HEK293 (cell line): ENCODE measurements around the gene SLC38A10.

ENCODE experiments used
- CTCF ChIA-PET: fragments of 350-600 bp; formaldehyde crosslinking; extraction: SDS; loops from one replicate; lab custom pipeline; 2021; ENCODE audit warnings: antibody characterized with exemption; lab: Yijun Ruan, JAX
- POLR2A ChIA-PET: fragments of 300-600 bp; formaldehyde crosslinking; extraction: SDS; loops from one replicate; lab custom pipeline; 2020; ENCODE audit warnings: antibody characterized with exemption, inconsistent platforms; lab: Yijun Ruan, JAX
- H3K27ac ChIP-seq: fragments of 200-500 bp; sonication (Bioruptor generic); 2 replicates; pipeline ENCODE4 v1.5.1; 2014; ENCODE audit warnings: low read depth, low read length, control low read depth, inconsistent platforms; ENCODE audit errors: extremely low read depth
- H3K36me3 ChIP-seq, 2 experiments: fragments of 200-500 bp in 1 of 2; sonication (Bioruptor generic) in 1 of 2; 1 replicate in 1 of 2; 2 replicates in 1 of 2; pipeline ENCODE4 v1.5.1; 2014 to 2017; ENCODE audit warnings: inconsistent platforms in 2 of 2, low read length in 2 of 2; ENCODE audit not compliant: control insufficient read depth in 2 of 2, insufficient read depth in 1 of 2
- H3K4me1 ChIP-seq: fragments of 200-500 bp; sonication (Bioruptor generic); 2 replicates; pipeline ENCODE4 v1.5.1; 2014; ENCODE audit warnings: mild to moderate bottlenecking, low read length, inconsistent platforms; ENCODE audit not compliant: control insufficient read depth, insufficient read depth
- H3K4me3 ChIP-seq: 2 replicates; pipeline ENCODE4 v1.5.1; 2011; ENCODE audit warnings: low read depth, mild to moderate bottlenecking, control low read depth, low read length, moderate library complexity
- H3K9me3 ChIP-seq: fragments of 200-500 bp; sonication (Bioruptor generic); 2 replicates; pipeline ENCODE4 v1.5.1; 2014; ENCODE audit warnings: low read depth, low read length, inconsistent platforms; ENCODE audit not compliant: control insufficient read depth, insufficient read depth
- FEZF1 ChIP-seq: fragments of 450-650 bp; formaldehyde crosslinking; IDR thresholded peaks from 2 replicates; pipeline ENCODE4 v1.5.1; 2016; ENCODE audit warnings: missing biosample characterization, missing genetic modification characterization
- HOXC10 ChIP-seq: sonication (generic); formaldehyde crosslinking; IDR thresholded peaks from 2 replicates; pipeline ENCODE4 v1.8.1; 2023; ENCODE audit warnings: mild to moderate bottlenecking, missing genetic modification reagents
- PRDM1 ChIP-seq: fragments of 450-650 bp; formaldehyde crosslinking; IDR thresholded peaks from 2 replicates; pipeline ENCODE4; 2016; ENCODE audit warnings: missing biosample characterization, missing genetic modification characterization
- TSHZ1 ChIP-seq: fragments of 450-650 bp; formaldehyde crosslinking; IDR thresholded peaks from 2 replicates; pipeline ENCODE4 v1.5.1; 2016; ENCODE audit warnings: missing biosample characterization, missing genetic modification characterization, borderline replicate concordance
- ZBTB17 ChIP-seq: fragments of 450-650 bp; formaldehyde crosslinking; IDR thresholded peaks from 2 replicates; pipeline ENCODE4 v1.5.1; 2016; ENCODE audit warnings: missing biosample characterization, missing genetic modification characterization
- ZFP3 ChIP-seq: fragments of 450-650 bp; formaldehyde crosslinking; IDR thresholded peaks from 2 replicates; pipeline ENCODE4 v1.5.1; 2016; ENCODE audit warnings: low read depth, missing biosample characterization, missing genetic modification characterization
- ZNF140 ChIP-seq: fragments of 450-650 bp; formaldehyde crosslinking; IDR thresholded peaks from 2 replicates; pipeline ENCODE4 v1.5.1; 2016; ENCODE audit warnings: missing biosample characterization, missing genetic modification characterization
- ZNF19 ChIP-seq: fragments of 450-650 bp; formaldehyde crosslinking; IDR thresholded peaks from 2 replicates; pipeline ENCODE4; 2016; ENCODE audit warnings: missing biosample characterization, missing genetic modification characterization, low read depth
- ZNF274 ChIP-seq, 2 experiments: fragments of 200-500 bp in 1 of 2; fragments of 450-650 bp in 1 of 2; sonication (Bioruptor generic) in 1 of 2; formaldehyde crosslinking in 1 of 2; IDR thresholded peaks; 2 replicates each; pipeline versions ENCODE4 v1.5.1 to v1.6.1; 2014 to 2016; ENCODE audit warnings: borderline replicate concordance in 1 of 2, inconsistent platforms in 1 of 2, low read length in 1 of 2, missing biosample characterization in 1 of 2, missing genetic modification characterization in 1 of 2
- ZNF366 ChIP-seq: fragments of 450-650 bp; formaldehyde crosslinking; conservative IDR thresholded peaks from 2 replicates; pipeline ENCODE4 v1.5.1; 2016; ENCODE audit warnings: missing biosample characterization, missing genetic modification characterization
- ZNF423 ChIP-seq: fragments of 450-650 bp; formaldehyde crosslinking; IDR thresholded peaks from 2 replicates; pipeline ENCODE4 v1.5.1; 2016; ENCODE audit warnings: missing biosample characterization, missing genetic modification characterization
- ZNF585B ChIP-seq: fragments of 450-650 bp; formaldehyde crosslinking; IDR thresholded peaks from 2 replicates; pipeline ENCODE4 v1.5.1; 2016; ENCODE audit warnings: missing biosample characterization, missing genetic modification characterization
- ZNF645 ChIP-seq: fragments of 450-650 bp; formaldehyde crosslinking; IDR thresholded peaks from 2 replicates; pipeline ENCODE4; 2016; ENCODE audit warnings: missing biosample characterization, missing genetic modification characterization
- ZNF707 ChIP-seq: fragments of 450-650 bp; formaldehyde crosslinking; IDR thresholded peaks from 2 replicates; pipeline ENCODE4 v1.5.1; 2016; ENCODE audit warnings: missing biosample characterization, missing genetic modification characterization
- ZNF768 ChIP-seq: fragments of 450-650 bp; formaldehyde crosslinking; IDR thresholded peaks from 2 replicates; pipeline ENCODE4 v1.5.1; 2018; ENCODE audit warnings: missing biosample characterization, mild to moderate bottlenecking, missing genetic modification characterization
- ZNF791 ChIP-seq: fragments of 450-650 bp; formaldehyde crosslinking; IDR thresholded peaks from 2 replicates; pipeline ENCODE4 v1.5.1; 2016; ENCODE audit warnings: missing biosample characterization, missing genetic modification characterization
- TF ChIP-seq, protein P1 (sequence below): fragments of 450-650 bp; formaldehyde crosslinking; IDR thresholded peaks from 2 replicates; pipeline ENCODE4 v1.5.1; 2016; ENCODE audit warnings: missing biosample characterization, missing genetic modification characterization
- TF ChIP-seq, protein P2 (sequence below): fragments of 450-650 bp; formaldehyde crosslinking; IDR thresholded peaks from 2 replicates; pipeline ENCODE4 v1.5.1; 2016; ENCODE audit warnings: missing biosample characterization, missing genetic modification characterization, borderline replicate concordance

The SLC38A10 gene

GRCh38 chr17:81282876-81283275, 12.2 kb downstream of the SLC38A10 start (continued):
- TF ChIP-seq TSHZ1 (tag by site-specific recombination), result no peak
- TF ChIP-seq ZNF585B (tag by site-specific recombination), result no peak
- TF ChIP-seq, protein P1, sequence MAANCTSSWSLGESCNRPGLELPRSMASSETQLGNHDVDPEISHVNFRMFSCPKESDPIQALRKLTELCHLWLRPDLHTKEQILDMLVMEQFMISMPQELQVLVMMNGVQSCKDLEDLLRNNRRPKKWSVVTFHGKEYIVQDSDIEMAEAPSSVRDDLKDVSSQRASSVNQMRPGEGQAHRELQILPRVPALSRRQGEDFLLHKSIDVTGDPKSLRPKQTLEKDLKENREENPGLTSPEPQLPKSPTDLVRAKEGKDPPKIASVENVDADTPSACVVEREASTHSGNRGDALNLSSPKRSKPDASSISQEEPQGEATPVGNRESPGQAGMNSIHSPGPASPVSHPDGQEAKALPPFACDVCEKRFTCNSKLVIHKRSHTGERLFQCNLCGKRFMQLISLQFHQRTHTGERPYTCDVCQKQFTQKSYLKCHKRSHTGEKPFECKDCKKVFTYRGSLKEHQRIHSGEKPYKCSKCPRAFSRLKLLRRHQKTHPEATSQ (tag by site-specific recombination), result no peak
- TF ChIP-seq ZFP3, result no peak
- no peak for TF ChIP-seq FEZF1 (tag by site-specific recombination)
- no peak for TF ChIP-seq HOXC10 (CRISPR knock-in tag)
- TF ChIP-seq ZNF791 (tag by site-specific recombination), result no peak
- no peak for TF ChIP-seq PRDM1 (tag by site-specific recombination)

DNA sequence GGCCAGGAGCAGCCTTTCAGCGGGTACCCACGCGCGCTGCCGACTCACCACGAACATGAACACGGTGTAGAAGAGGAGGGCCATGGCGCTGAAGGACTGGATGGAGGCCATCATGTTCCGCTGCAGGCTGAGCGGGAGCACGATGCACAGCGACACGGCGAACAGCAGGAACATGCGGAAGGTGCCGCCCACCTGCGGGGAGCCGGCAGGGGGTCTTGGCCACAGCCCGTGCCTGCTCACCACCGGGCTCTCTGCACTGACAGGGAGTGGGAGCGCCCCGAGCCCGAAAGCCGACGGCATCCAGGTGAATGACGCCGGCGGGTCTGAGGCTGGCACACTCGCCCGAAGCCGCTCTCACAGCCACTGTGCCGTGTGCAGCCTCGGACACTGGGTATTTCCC, 13.0 kb downstream of the SLC38A10 start:
- H3K9me3 ChIP-seq, result no peaks in the 10 kb centered on the region
- POLR2A ChIA-PET, result interaction anchor here (0.5 kb wide), 1 partner anchor 191 kb away, joined by 4 read pairs; no protein-coding TSS in a partner anchor
- H3K4me1 ChIP-seq, result no peaks in the 10 kb centered on the region
- CTCF ChIA-PET, result interaction anchor here (2.4 kb wide), 1 partner anchor 9 kb away, joined by 10 read pairs; no protein-coding TSS in a partner anchor
- TF ChIP-seq ZNF423 (tag by site-specific recombination) (no peak), ZNF645 (tag by site-specific recombination) (no peak), ZNF366 (tag by site-specific recombination) (no peak), ZNF140 (tag by site-specific recombination) (no peak), ZNF274 (IDR thresholded peaks at IDR 0.05; ENCODE audit: low read length) (no peak), ZNF274 (tag by site-specific recombination; IDR thresholded peaks at IDR 0.05; ENCODE audit: borderline replicate concordance) (no peak), ZNF707 (tag by site-specific recombination) (no peak), ZNF768 (no peak), ZNF19 (tag by site-specific recombination) (no peak), ZBTB17 (tag by site-specific recombination) (no peak)
- TF ChIP-seq, protein P2, sequence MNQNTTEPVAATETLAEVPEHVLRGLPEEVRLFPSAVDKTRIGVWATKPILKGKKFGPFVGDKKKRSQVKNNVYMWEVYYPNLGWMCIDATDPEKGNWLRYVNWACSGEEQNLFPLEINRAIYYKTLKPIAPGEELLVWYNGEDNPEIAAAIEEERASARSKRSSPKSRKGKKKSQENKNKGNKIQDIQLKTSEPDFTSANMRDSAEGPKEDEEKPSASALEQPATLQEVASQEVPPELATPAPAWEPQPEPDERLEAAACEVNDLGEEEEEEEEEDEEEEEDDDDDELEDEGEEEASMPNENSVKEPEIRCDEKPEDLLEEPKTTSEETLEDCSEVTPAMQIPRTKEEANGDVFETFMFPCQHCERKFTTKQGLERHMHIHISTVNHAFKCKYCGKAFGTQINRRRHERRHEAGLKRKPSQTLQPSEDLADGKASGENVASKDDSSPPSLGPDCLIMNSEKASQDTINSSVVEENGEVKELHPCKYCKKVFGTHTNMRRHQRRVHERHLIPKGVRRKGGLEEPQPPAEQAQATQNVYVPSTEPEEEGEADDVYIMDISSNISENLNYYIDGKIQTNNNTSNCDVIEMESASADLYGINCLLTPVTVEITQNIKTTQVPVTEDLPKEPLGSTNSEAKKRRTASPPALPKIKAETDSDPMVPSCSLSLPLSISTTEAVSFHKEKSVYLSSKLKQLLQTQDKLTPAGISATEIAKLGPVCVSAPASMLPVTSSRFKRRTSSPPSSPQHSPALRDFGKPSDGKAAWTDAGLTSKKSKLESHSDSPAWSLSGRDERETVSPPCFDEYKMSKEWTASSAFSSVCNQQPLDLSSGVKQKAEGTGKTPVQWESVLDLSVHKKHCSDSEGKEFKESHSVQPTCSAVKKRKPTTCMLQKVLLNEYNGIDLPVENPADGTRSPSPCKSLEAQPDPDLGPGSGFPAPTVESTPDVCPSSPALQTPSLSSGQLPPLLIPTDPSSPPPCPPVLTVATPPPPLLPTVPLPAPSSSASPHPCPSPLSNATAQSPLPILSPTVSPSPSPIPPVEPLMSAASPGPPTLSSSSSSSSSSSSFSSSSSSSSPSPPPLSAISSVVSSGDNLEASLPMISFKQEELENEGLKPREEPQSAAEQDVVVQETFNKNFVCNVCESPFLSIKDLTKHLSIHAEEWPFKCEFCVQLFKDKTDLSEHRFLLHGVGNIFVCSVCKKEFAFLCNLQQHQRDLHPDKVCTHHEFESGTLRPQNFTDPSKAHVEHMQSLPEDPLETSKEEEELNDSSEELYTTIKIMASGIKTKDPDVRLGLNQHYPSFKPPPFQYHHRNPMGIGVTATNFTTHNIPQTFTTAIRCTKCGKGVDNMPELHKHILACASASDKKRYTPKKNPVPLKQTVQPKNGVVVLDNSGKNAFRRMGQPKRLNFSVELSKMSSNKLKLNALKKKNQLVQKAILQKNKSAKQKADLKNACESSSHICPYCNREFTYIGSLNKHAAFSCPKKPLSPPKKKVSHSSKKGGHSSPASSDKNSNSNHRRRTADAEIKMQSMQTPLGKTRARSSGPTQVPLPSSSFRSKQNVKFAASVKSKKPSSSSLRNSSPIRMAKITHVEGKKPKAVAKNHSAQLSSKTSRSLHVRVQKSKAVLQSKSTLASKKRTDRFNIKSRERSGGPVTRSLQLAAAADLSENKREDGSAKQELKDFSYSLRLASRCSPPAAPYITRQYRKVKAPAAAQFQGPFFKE (tag by site-specific recombination), result no peak
- no peak overlapping the region for H3K27ac ChIP-seq
- H3K36me3 ChIP-seq, result peaks cover 0 to 84% of the 10 kb centered on the region in 2 experiments
- no peak overlapping the region for H3K4me3 ChIP-seq
